ENCODE data around the gene TMEM9.
A peak's percentile ranks its signal among the peaks of the same experiment; 100 is the strongest.

The TMEM9 gene

DNA sequence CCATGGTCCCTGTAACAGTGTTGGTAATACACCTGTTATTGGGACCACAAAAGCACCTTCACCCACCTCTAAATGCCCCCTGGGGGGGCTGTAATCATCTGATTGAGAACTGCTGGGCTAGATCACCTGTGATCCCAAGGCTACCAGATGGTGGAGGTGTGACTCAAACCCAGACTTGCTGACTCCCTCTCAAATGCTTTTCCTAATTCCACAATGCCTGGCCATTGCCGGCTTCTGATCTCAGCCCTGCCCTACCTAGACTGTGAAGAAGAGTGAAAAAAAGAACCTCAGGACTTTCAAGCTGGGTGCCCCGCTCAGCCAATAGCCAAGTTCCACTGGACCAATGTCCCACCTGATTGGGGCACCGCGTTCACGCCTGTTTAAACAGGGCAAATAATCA is 9.6 kb downstream of the TMEM9 start:
- DNase-seq, result no peak

DNA sequence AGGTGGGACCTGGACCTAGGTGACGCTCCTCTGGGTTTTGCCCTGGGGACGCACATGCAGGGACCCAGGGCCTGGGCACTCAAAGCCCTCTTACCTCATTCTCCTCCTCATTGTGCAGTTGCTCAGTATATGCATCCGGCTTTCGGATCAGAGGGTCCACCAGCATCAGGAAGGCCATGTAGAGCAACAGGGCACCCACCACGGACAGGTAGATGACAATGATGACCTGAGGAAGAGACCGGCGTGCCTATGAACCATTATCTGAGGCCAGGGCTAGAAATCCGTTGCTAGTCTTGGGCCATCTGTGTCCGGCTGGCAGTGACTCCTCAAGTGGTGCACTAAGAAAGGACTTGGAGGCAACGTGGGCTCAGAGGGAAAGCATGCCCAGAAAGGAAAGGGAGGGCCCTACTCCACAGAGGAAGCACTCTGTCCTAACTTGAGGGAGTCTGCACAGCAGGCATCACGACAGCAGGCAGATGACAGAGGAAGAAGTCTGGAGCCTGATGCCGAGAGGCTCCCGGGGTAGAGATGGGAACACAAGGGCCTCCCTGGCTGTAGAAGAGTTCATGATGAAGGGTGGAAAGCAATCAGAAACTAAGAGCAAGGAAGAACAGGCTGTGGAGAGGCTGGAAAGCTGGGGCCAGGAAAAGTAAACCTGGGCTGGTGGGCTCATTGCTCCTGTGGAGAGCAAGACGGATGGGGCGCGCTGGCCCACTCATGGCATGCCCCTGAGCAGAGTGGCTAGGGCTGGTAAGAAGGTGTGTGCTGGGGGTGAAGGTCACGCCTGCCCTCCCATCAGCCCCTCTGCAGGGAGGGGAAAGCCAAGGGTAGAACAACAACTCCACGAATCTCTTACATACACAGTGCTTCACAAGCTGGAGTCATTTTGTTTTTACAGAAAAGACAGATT is 10.3 kb downstream of the TMEM9 start:
- DNase-seq, result no peak

DNA sequence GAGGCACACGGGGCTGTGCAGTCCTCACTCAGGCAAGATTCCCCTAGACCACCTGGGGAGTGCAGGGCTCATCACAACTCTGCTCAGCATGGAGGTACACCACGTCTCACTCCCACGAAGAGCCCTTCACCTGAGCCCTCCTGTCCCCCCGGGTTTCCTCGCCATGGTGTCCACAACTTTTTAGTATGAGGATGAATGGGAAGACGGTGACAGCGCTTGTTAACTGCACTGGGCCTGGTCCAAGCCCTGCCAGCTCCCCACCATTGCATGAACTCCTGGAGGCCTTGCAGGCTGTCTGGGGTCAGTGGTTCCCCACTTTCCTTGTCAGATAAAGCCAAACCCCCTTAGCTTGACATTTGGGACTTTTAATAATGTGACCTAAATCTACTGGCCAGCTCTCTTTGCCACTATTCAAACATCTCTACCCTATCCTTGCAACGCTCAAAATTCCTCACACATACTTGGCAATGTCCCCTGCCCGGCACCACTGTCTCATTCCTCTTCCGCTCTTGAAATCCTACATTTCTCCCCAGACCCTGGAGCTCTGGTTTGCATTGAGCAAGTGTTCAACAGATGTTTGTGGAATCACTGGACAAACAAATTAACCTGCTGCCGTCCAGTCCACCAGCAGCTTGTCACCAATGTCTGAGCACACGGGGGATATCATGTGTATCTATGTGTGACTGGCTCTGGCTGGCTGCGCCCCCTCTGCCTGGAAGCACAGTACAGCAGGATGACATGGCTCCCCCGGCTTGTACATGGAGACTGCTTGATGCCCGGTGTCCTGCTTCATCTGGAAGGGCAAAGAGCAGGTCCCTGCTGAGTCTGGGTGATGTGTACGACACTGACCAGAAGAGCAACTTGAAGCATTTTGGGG is 11.2 kb downstream of the TMEM9 start:
- DNase-seq, result no peak

DNA sequence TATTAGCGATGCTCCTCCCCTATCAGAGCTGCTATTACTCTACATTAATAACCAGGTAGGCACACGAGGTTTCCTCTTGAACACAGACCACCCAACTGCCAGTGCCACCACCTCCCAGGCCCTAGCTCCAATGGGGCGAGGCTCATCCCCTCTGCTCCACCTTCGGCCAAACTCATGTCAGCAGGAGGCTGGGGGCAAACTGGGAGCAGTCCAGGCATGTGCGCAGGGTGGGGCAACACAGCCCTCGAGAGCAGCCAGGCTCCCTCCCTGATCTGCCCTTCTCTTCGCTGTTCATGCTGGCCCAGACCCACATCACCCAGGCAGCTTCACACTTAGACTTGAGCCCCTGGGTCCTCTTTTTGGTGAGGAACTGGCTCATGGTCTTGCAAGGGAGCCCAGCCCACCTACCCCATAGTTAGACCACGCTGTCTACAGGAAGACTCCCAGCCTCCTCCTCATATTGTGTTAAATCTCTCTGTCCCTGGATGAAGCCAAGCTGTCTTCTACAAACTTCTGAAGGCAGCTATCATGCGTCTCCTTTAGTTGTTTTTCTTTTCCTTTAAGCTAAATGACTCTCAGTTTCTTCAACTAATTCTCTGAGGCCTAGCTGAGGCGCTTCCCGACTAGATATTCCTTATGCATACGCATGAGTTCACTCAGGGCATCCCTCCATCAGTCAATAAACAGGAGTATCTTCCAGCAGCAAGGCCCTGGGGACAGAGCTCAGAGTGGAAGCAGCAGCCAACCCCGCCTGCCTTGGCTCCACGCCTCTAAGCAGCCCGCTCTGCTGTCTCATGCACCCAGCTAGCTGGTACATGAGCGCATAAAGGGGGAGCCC is 12.0 kb downstream of the TMEM9 start:
- DNase-seq, result peak in 1 of 2 experiments; percentile 58

DNA sequence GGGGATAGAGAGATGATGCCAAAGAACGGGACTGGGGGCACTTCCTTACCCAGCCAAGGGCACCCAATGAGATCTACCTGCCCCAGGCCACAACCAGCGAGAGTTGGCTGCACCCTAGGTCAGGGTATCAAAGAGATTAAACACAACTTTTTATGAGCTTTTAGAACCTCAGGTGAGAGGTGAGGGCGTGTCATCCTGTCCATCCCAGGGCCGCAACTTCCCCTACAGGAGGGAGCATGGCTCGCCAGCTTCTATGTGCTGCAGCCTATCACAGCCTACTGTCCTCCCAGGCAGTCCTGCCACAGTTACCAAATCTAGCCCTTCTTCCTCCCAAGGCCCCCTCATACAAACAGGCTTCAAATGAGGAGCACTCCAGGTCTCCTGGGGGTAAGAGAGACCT is 12.9 kb downstream of the TMEM9 start:
- no peak for DNase-seq

DNA sequence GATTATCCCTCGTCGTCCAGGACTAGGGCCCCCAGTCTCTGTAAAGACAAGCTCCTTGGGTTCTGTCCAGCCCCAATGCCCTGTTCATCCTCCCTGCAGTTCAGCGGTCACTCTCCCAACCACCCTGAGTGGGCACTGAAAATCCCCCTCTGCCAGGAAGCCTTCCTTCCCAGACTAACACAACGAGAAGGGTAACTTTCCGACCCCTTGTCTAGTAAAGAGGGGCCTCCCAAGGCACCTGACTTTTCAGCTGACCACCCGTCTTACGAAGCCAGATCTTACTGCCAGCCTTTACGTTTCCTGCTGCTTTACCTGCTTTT is 13.4 kb downstream of the TMEM9 start:
- no peak for DNase-seq

DNA sequence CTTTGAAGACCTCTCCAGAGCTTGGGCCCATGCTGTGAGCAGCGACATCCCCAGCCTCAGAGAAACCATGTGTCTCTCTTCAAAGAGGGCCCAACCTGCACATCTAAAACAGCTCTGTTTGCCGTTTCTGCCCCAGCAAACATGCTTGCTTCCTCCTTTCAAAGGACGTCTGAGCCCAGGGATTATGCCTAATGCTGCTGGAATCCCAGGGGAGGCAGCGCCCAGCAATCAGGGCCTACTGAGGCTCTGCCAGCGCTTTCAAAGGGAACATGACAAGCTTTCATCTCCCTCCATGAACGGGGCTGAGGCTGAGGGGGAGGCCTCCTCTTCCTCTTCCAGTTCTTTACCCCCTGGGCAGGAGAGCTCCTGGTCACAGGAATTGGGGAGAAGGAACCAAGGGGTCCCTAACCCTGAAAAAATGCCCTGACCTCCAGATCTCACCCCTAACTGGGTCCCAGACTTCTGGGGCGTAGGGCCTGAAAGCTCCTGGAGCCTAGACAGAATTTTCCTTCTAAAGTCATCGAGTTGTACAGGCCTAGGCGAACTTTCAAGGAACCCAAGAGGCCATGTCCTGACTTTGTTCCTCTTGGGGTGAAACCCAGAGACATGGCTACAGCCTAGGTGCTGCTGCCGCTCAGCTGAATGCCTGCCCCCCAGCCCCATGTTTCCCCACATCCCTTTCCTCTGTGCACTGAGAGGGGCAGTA is 13.9 kb downstream of the TMEM9 start:
- DNase-seq, result no peak

DNA sequence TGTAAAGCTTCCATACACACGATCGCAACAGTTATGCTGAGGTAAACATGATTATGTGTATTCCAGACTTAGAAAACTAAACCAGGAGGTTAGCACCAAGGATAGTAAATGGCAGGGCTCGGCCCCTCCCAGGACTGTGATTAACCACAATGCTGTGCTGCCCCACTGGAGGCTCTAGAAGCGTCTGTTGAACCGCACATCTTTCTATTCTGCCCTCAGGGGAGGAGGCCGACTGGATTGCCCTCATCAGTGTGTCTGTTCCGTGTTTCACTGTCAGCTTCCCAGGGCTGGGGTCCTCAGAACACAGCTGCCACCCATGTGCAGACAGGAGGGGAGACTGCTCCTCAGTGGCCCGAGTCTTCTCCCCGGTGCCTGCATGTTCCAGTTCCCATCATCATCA is 14.5 kb downstream of the TMEM9 start:
- no peak for DNase-seq

DNA sequence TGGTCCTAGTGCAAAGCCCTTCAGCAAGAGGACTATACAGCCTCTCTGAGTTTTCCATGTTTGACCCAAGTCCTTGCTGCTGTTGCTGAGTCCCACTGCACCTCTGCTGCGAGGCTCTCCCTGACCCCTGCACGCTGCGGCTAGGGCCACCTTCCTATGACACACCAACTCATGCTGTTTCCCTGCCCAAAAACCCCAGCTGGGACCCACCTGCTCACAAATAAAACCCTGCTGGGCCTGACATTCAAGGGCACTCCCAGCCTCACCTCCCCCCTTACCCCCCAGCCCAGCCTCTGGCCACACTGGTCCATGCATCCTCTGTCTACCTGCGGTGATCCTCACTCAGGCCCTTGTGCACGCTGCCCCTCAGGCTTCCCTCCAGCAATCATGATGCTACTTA is 15.0 kb downstream of the TMEM9 start:
- DNase-seq, result no peak

DNA sequence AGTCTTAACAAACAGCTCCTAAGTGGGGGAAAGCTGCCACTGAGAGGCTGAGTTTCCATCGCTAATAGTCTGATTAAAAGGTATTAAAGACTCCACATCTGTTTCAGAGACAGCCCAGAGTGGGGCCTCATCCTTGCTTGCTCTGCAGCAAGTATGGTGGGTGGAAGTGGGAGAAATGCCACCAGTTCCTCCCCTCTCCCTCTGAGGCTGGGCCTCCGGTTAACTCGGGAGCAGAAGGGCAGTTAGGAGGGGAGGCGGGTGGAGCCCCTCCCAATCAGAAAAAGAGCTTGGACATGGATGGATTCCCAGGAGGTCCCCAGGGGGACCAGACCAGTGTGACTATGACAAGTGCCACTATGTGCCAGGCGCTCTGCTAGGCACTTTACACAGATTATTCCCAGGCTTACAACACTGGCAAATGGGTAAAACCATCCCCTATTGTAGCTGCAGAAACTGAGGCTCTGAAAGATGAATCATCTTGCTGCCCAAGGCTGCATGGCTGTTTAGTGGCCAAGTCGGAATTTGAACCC is 15.9 kb downstream of the TMEM9 start:
- no peak for DNase-seq

DNA sequence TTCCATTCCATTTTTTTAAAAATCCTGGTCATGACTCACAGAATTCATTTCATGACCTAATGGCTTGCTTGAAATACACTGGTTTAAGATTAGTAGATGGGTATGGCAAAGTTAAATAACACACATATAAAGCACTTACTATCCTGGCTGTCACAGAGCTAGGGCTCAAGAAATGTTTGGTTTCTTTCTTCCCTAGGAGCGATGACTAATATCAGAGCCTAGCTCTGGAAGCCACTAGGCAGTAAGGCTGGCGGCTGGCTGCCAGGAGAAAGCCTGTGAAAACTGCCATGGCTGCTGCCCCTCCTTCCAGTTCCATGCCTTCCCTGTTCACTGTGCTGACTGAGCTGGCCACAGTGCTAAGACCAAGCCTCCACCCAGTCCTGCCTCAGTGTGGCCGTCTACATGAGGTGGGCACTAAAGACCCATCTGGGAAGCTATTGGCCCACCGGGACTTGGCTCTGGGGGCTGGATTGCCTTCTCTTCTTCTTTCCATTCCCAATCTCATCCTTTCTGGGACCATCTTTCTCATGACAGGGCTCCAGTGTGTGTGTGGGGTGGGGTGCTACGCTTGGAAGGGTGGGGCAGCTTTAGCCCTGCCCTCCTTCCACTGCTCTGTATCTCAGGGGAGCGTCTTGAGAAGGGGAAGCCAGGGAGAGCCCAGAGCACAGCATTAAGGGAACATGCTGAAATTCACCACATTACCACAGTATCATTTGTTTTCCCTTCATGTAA is 16.5 kb downstream of the TMEM9 start:
- DNase-seq, result peak in 1 of 2 experiments; percentile 18

DNA sequence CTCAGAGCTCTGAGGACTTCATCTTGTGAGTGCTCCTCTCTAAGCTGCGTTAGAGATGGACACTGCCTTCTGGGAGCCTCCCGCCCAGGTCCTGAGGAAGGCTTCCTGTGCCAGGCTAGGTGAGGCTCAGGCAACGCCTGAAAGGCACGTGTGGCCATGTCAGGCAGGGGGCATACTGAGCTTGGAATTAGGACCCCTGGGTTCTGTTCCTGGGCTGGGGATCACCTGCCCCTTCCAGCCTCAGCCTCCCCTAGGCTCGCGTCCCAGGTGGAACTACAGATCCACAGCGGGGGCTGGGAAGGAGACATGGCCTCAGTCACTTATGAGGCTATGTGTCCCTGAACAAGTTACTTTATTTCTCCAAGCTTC is 17.3 kb downstream of the TMEM9 start:
- DNase-seq, result no peak

DNA sequence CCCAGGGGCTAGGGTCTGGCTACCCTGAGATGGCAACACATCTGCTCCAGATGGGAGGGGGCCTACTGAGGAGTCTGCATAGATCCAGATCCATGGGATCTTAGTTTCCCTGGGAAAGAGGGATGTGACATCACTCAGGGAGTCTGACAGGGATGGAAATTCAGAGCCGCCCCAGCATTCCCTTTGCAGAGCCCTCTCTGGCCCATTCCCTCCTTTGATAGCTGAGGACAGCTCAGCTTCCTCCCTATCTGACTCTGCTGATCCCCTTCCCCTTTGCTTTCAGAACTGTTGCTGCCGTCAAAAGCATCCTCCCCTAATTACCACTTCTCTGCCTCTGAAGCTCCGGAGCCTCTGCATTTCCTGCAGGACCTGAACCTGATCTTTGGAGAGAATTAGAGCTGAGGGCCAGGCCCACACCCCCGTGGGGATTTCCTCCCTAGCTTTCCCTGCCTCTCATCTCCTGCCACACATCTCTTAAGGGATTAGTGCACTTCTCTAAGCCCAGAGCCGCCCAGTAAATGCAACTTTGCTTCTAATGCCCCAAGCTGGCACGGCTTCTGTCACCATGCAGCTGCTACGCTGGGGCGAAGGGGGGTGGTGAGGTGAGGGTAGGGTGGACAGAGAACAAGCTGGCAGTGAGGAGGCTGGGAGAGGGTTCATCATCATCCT is 17.8 kb downstream of the TMEM9 start:
- no peak for DNase-seq

DNA sequence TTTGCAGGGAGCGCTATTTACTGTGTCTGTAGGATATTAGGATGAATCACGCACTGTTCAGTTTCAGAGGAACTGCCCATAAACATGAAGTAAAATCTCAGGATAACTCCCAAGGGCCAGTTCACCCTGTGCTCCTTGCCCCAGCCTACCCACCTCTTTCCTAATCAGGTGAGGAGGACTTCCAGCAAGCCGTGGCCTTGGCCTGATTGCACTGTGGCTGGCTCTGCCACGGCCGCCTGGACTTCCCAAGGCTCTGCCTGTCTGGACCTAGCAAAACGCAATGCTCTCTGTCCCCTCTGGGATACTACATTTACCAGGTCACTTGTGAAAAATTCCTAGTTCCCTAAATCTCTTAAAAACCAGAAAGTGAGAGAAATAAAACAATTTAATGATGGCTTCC is 19.9 kb downstream of the TMEM9 start:
- DNase-seq, result no peak

DNA sequence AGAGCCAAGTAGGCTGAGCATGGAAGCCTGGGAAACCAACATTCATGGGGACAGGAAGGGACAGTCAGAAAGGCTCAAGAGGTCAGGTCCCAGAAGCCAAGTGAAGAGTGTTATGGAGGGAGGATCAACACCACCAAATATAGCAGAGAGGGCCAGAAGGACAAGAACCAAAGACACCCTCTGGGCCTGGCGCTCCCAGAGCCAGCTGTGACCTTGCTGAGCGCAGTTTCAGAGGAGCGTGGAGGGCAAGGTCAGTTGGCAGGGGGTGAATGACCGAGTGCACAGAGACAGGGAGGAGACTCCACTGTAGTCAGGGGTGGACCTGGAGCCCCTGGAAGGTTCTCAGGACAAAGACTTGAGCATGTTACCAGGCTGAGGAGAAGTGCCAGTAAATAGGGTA is 22.9 kb downstream of the TMEM9 start:
- no peak for DNase-seq

DNA sequence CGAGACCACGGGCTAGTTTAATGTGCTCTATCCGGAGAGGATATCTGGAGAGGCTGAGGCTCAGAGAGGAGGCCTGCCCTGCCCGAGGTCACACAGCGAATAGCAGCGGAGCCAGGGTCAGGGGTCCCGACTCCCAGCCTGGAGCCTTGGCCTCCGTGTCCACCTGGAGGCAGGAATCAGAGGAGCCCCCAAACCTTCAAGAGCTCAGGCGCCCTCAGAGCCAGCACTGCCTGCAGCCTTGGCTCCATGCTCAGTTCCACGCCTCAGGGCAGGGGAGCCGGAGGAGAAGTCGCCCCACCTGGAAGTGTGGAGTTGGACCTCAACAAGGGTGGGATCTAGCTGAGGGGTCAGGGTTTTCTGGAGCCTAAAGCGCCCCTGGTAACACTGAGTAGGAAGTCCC is 25.3 kb downstream of the TMEM9 start:
- DNase-seq, result no peak

DNA sequence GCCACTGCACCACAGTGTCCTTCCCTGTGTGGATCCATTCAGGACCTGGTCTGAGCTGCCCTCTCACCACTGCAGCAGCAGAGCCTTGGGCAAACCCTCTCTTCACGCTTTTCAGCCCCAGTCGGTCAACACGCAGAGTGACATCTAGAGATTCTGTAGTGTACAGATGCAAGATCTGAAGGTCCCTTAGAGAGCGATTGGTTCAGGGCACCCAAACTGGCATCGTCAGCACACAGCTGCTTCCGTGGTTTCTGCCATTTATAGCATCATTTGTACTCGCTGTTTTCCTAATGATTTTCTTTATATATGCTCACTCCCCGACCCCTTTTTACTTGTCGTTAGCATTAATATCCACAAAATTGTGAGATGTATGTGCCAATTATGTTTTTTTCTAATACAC is 25.8 kb downstream of the TMEM9 start:
- DNase-seq, result no peak

DNA sequence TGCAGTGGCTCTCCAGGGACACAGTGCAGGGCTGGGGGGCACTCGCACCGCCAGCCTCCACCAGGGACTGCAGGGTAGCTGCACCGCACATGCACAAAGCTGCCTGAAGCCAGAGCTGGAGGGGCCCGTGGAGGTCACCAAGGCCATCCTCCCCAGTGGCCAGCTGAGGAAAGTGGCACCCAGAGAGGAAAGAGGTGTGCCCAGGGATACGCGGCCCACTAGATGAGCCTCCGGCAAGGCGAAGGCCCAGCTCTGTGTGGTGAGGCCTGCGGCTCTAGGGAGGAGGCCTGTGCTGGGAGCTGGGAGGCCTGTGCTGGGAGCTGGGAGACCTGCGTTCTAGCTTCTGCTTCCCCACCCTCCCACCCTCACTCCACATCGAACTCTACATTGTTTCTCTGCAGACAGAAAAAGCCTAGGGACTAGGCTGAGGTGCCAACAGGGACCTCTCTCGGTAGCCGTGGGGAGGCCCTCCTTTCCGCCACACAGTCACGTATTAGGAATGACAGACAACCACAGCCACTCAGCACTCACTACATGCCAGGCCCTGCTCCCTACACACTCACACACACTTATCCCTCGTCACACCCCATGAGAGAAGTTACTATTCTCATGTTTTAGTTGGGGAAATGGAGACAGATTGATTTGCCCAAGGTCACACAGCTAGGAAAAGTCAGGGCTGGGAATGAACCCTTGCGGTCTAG is 26.4 kb downstream of the TMEM9 start:
- no peak for DNase-seq

DNA sequence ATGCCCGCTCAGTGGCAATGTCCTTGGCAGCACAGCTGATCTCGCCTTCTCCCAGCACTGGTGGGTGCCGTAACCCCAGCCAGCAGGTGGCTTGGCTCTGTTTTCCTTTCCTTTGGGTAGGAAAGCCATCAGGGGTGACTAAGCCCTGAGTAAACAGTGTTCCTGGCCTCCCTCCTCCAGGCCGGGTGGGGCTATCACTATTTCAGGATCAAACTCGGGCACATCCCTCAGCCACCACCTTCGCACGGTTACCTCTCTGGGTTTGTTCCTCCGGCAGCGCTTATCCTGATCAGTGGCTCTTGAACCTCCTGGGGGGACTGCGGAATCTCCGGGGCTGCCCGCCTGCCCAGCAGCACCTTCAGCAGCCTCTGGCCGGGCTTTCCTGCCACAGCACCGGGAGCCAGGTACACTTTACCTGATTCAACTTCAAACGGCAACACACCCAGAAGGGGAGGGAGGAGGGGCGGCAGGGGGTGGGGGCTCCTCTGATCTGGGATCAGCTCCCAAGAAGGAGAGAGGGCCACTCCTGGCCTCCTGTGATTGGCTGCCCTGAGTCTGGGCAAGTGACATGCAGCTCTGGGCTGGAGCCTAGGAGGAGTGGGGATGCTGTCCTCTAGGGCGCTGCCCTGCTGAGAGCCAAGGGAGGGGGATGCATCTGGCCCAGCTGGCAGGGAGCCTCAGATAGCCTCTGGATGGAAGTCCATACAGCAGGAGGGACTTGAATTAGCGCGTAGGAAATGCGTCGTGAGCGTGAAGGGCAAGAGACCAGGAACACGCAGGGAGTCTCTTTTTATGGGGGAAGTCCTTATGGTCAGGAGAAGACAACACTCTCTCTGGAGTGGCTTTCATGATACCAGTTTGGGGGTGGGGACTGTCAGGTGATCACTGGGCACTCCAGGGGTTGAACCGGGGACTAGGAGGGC is 27.2 kb downstream of the TMEM9 start, which contains the start of gene ASCL5:
ASCL5 (minus strand) TSS at position 353 of the 923 bp plus-strand sequence. CDS start 11,812 bp downstream, outside the sequence.
- no peak for DNase-seq
